Vagina (tissue), 2 donors: ENCODE data around the gene PIAS4. TPM values are rescaled to one million over a fixed set of nuclear protein-coding genes. Genes with fewer than 3 reads are reported as not detected.

Experiments
- DNase-seq, 2 donors: peaks; one replicate each; pipeline ENCODE4 v3.0.0-alpha.2; 2017; ENCODE audit errors: extremely low spot score in 2 of 2
- H3K27ac ChIP-seq: fragments of 200-600 bp; sonication (generic); one replicate; pipeline ENCODE4 v1.5.1; 2019
- H3K27me3 ChIP-seq: fragments of 200-600 bp; sonication (generic); one replicate; pipeline ENCODE4 v1.5.1; 2019
- H3K36me3 ChIP-seq, 2 donors: fragments of 200-600 bp; sonication (generic); one replicate each; pipeline ENCODE4 v1.5.1; 2017 to 2019
- H3K4me1 ChIP-seq: fragments of 200-600 bp; sonication (generic); one replicate; pipeline ENCODE4 v1.5.1; 2019
- H3K4me3 ChIP-seq, 2 donors: fragments of 200-600 bp; sonication (generic); 1 replicate in 1 of 2; 2 replicates in 1 of 2; pipeline ENCODE4 v1.5.1; 2016 to 2019
- H3K9me3 ChIP-seq: fragments of 200-600 bp; sonication (generic); one replicate; pipeline ENCODE4 v1.5.1; 2019
- CTCF ChIP-seq, 3 experiments: fragments of 450-650 bp in 2 of 3; fragments of 200-600 bp in 1 of 3; sonication (generic) in 1 of 3; IDR thresholded peaks; one replicate each; pipeline ENCODE4 v1.5.1; 2017 to 2019; ENCODE audit warnings: antibody characterized with exemption in 3 of 3, mild to moderate bottlenecking in 2 of 3, moderate library complexity in 2 of 3
- POLR2A ChIP-seq, 2 donors: fragments of 450-650 bp; IDR thresholded peaks; one replicate each; pipeline ENCODE4 v1.6.1; 2017; ENCODE audit warnings: antibody characterized with exemption in 2 of 2, mild to moderate bottlenecking in 2 of 2, moderate library complexity in 2 of 2
- POLR2AphosphoS5 ChIP-seq, 2 donors: sonication (generic); formaldehyde crosslinking; IDR thresholded peaks; one replicate each; pipeline ENCODE4 v1.9.0; 2017; ENCODE audit warnings: antibody characterized with exemption in 2 of 2, mild to moderate bottlenecking in 2 of 2, low read depth in 1 of 2; ENCODE audit not compliant: insufficient read depth in 1 of 2
- intact Hi-C: fragments of 100-400 bp; cut with DNase I; formaldehyde crosslinking; loops from one replicate; pipeline ENCODE4 v1.15.1; 2023
- total RNA-seq: library from RNA; depleted of rRNA; stranded (reverse); fragments of >200 nt; gene quantifications from one replicate; pipeline ENCODE4 v1.2.3, GENCODE V29; 2016

PIAS4 gene
- total RNA-seq, 1 donor from 2014 or later, result 14.0 TPM

- intact Hi-C loops, result no loop called here
- Histone ChIP-seq H3K9me3 (no peaks in the 10 kb centered on the region), H3K4me1 (peaks cover 49% of the 10 kb centered on the region), H3K27me3 (no peaks in the 10 kb centered on the region), H3K4me3 (peak overlapping the region; percentile 98 to 99), H3K27ac (peak overlapping the region; percentile 99), H3K36me3 (peaks cover 0 to 21% of the 10 kb centered on the region in 2 donors)
- DNase-seq, result peak in 1 of 2 donors; percentile 88
- TF ChIP-seq POLR2A (IDR thresholded peaks at IDR 0.05) (no peak), POLR2AphosphoS5 (IDR thresholded peaks at IDR 0.05; ENCODE audit: insufficient read depth in 1 of 2, low read depth in 1 of 2) (no peak), CTCF (IDR thresholded peaks at IDR 0.05) (no peak)
Measured at GRCh38 chr19:3970313-3970807, 37.2 kb upstream of the PIAS4 start.

GRCh38 chr19:3970808-3971598 lies 36.5 kb upstream of the PIAS4 start, which contains the start of gene DAPK3:
TSS of gene DAPK3 (minus strand) at chr19:3971099. CDS start at chr19:3969735, 1,364 bp downstream.
- intact Hi-C loops, result no loop called here
- H3K9me3 ChIP-seq, result no peaks in the 10 kb centered on the region
- H3K27me3 ChIP-seq, result no peaks in the 10 kb centered on the region
- H3K4me3 ChIP-seq, result peak within 1 kb of the TSS; percentile 98 to 99
- H3K27ac ChIP-seq, result peak within 1 kb of the TSS; percentile 99
- H3K4me1 ChIP-seq, result peaks cover 45% of the 10 kb centered on the region
- DNase-seq, result peak in 1 of 2 donors; percentile 98
- peaks cover 0 to 25% of the 10 kb centered on the region in 2 donors for H3K36me3 ChIP-seq
- TF ChIP-seq POLR2AphosphoS5 (IDR thresholded peaks at IDR 0.05; ENCODE audit: insufficient read depth in 1 of 2, low read depth in 1 of 2), result peak; percentile 70 to 78
- peak; percentile 51 to 97 for TF ChIP-seq POLR2A (IDR thresholded peaks at IDR 0.05)
- no peak for TF ChIP-seq CTCF (IDR thresholded peaks at IDR 0.05)

- intact Hi-C loops, result no loop called here
- Histone ChIP-seq H3K9me3 (no peaks in the 10 kb centered on the region), H3K27ac (no peak overlapping the region), H3K4me3 (no peak overlapping the region), H3K36me3 (peaks cover 0 to 47% of the 10 kb centered on the region in 2 donors), H3K27me3 (no peaks in the 10 kb centered on the region), H3K4me1 (peaks cover 4% of the 10 kb centered on the region)
- DNase-seq, result no peak
- no peak for TF ChIP-seq POLR2AphosphoS5 (IDR thresholded peaks at IDR 0.05; ENCODE audit: insufficient read depth in 1 of 2, low read depth in 1 of 2)
- TF ChIP-seq POLR2A (IDR thresholded peaks at IDR 0.05), result no peak
- TF ChIP-seq CTCF (IDR thresholded peaks at IDR 0.05), result no peak
Measured at GRCh38 chr19:3975144-3975543, 32.4 kb upstream of the PIAS4 start.

- no peak for DNase-seq
- Histone ChIP-seq H3K4me3 (no peak overlapping the region), H3K27ac (no peak overlapping the region), H3K36me3 (peaks cover 0 to 52% of the 10 kb centered on the region in 2 donors), H3K4me1 (no peaks in the 10 kb centered on the region), H3K9me3 (no peaks in the 10 kb centered on the region), H3K27me3 (no peaks in the 10 kb centered on the region)
- TF ChIP-seq POLR2A (IDR thresholded peaks at IDR 0.05) (no peak), CTCF (IDR thresholded peaks at IDR 0.05) (no peak), POLR2AphosphoS5 (IDR thresholded peaks at IDR 0.05; ENCODE audit: insufficient read depth in 1 of 2, low read depth in 1 of 2) (no peak)
- intact Hi-C loops, result no loop called here
Measured at GRCh38 chr19:3975637-3976087, 31.9 kb upstream of the PIAS4 start.
